ENCODE data around the gene CALML3. TPM values are rescaled to one million over a fixed set of nuclear protein-coding genes. Genes with fewer than 3 reads are reported as not detected.

CALML3 gene
- total RNA-seq, 2 experiments from 2014 or later, result not detected

GRCh38 chr10:5545778-5546710 lies 21.3 kb downstream of the CALML3 start:
- POLR2A ChIA-PET, result interaction anchor here (0.6 kb wide), 1 partner anchor 1137 kb away, joined by 3 read pairs; no protein-coding TSS in a partner anchor
- CTCF ChIA-PET (ENCODE audit: unreplicated experiment), result no interaction called here
- TF ChIP-seq EZH2phosphoT487 (IDR thresholded peaks at IDR 0.05; ENCODE audit: borderline replicate concordance, low read depth, low read length) (no peak), CTCF (conservative IDR thresholded peaks at IDR 0.05; ENCODE audit: low read length) (no peak)
- Histone ChIP-seq H3K36me3 (ENCODE audit: insufficient read depth, low read length) (no peaks in the 10 kb centered on the region), H3K9me2 (ENCODE audit: insufficient read depth, low read length) (no peaks in the 10 kb centered on the region), H3K27ac (ENCODE audit: low read depth, low read length, poor library complexity, severe bottlenecking) (no peak overlapping the region), H3K79me2 (ENCODE audit: insufficient read depth, low read depth, low read length) (no peaks in the 10 kb centered on the region), H3K4me2 (ENCODE audit: low read length) (no peak overlapping the region), H3K4me3 (ENCODE audit: low read depth, low read length, poor library complexity, severe bottlenecking) (no peak overlapping the region), H4K20me1 (ENCODE audit: insufficient read depth, low read length) (no peaks in the 10 kb centered on the region), H3K4me1 (ENCODE audit: insufficient read depth, low read length, poor library complexity, severe bottlenecking) (no peaks in the 10 kb centered on the region), H3K9me3 (ENCODE audit: low read length) (peaks cover 10% of the 10 kb centered on the region), H2AFZ (ENCODE audit: low read length) (no peak overlapping the region)
- no TSS peak for BruUV-seq (replicated peaks)
- intact Hi-C loops (cut with micrococcal nuclease; ENCODE audit: unreplicated experiment), result no loop called here
- no peak for DNase-seq (ENCODE audit: low spot score)

GRCh38 chr10:5546891-5547680 lies 22.3 kb downstream of the CALML3 start:
- TF ChIP-seq EZH2phosphoT487 (IDR thresholded peaks at IDR 0.05; ENCODE audit: borderline replicate concordance, low read depth, low read length), result no peak
- no peak overlapping the region for H3K4me2 ChIP-seq (ENCODE audit: low read length)
- H4K20me1 ChIP-seq (ENCODE audit: insufficient read depth, low read length), result no peaks in the 10 kb centered on the region
- H3K4me1 ChIP-seq (ENCODE audit: insufficient read depth, low read length, poor library complexity, severe bottlenecking), result peaks cover 4% of the 10 kb centered on the region
- no peak overlapping the region for H2AFZ ChIP-seq (ENCODE audit: low read length)
- peaks cover 8% of the 10 kb centered on the region for H3K9me3 ChIP-seq (ENCODE audit: low read length)
- H3K9me2 ChIP-seq (ENCODE audit: insufficient read depth, low read length), result no peaks in the 10 kb centered on the region
- no peaks in the 10 kb centered on the region for H3K79me2 ChIP-seq (ENCODE audit: insufficient read depth, low read depth, low read length)
- no peaks in the 10 kb centered on the region for H3K36me3 ChIP-seq (ENCODE audit: insufficient read depth, low read length)
- intact Hi-C loops (cut with micrococcal nuclease; ENCODE audit: unreplicated experiment), result no loop called here
- ChIA-PET CTCF (ENCODE audit: unreplicated experiment) (no interaction called here), POLR2A (no interaction called here)
- H3K4me3 ChIP-seq (ENCODE audit: low read depth, low read length, poor library complexity, severe bottlenecking), result no peak overlapping the region
- no peak for DNase-seq (ENCODE audit: low spot score)
- BruUV-seq (replicated peaks), result no TSS peak
- H3K27ac ChIP-seq (ENCODE audit: low read depth, low read length, poor library complexity, severe bottlenecking), result no peak overlapping the region

- Histone ChIP-seq H3K9me3 (ENCODE audit: low read length) (peaks cover 3% of the 10 kb centered on the region), H3K4me3 (ENCODE audit: low read depth, low read length, poor library complexity, severe bottlenecking) (no peak overlapping the region), H2AFZ (ENCODE audit: low read length) (no peak overlapping the region), H4K20me1 (ENCODE audit: insufficient read depth, low read length) (no peaks in the 10 kb centered on the region), H3K4me2 (ENCODE audit: low read length) (no peak overlapping the region), H3K4me1 (ENCODE audit: insufficient read depth, low read length, poor library complexity, severe bottlenecking) (peaks cover 7% of the 10 kb centered on the region), H3K36me3 (ENCODE audit: insufficient read depth, low read length) (no peaks in the 10 kb centered on the region), H3K9me2 (ENCODE audit: insufficient read depth, low read length) (no peaks in the 10 kb centered on the region), H3K27ac (ENCODE audit: low read depth, low read length, poor library complexity, severe bottlenecking) (no peak overlapping the region), H3K79me2 (ENCODE audit: insufficient read depth, low read depth, low read length) (no peaks in the 10 kb centered on the region)
- DNase-seq (ENCODE audit: low spot score), result no peak
- ChIA-PET POLR2A (no interaction called here), CTCF (ENCODE audit: unreplicated experiment) (no interaction called here)
- TF ChIP-seq CTCF (conservative IDR thresholded peaks at IDR 0.05; ENCODE audit: low read length) (no peak), EZH2phosphoT487 (IDR thresholded peaks at IDR 0.05; ENCODE audit: borderline replicate concordance, low read depth, low read length) (no peak)
- BruUV-seq (replicated peaks), result no TSS peak
- intact Hi-C loops (cut with micrococcal nuclease; ENCODE audit: unreplicated experiment), result no loop called here
Measured at GRCh38 chr10:5547681-5547930, 22.8 kb downstream of the CALML3 start.
